Activated naive CD4-positive, alpha-beta T cell treated with anti-CD3 and anti-CD28 coated beads for 36 hours (primary cell): ENCODE measurements around the gene CD47. TPM values are rescaled to one million over a fixed set of nuclear protein-coding genes. Genes with fewer than 3 reads are reported as not detected.

ENCODE experiments used
- CTCF ChIA-PET: fragments of 350-600 bp; sonication (Branson Sonifier 250); formaldehyde crosslinking; loops from one replicate; lab custom pipeline; 2021; ENCODE audit warnings: antibody characterized with exemption; lab: Charles Lee
- DNase-seq: peaks from one replicate; pipeline ENCODE4 v3.0.0-alpha.2; 2020
- H3K27ac Mint-ChIP-seq: one replicate; pipeline ENCODE4 v1.8.0; 2021; ENCODE audit warnings: mild to moderate bottlenecking, mixed read lengths
- H3K27me3 Mint-ChIP-seq: one replicate; pipeline ENCODE4 v1.8.0; 2021; ENCODE audit warnings: low read depth, mixed read lengths
- H3K36me3 Mint-ChIP-seq: one replicate; pipeline ENCODE4 v1.8.0; 2021; ENCODE audit warnings: low read depth, mixed read lengths
- H3K4me1 Mint-ChIP-seq: one replicate; pipeline ENCODE4 v1.8.0; 2021; ENCODE audit warnings: low read depth, mixed read lengths
- H3K4me3 Mint-ChIP-seq: one replicate; pipeline ENCODE4 v1.8.0; 2021; ENCODE audit warnings: mild to moderate bottlenecking, moderate library complexity, mixed read lengths
- H3K9me3 Mint-ChIP-seq: one replicate; pipeline ENCODE4 v1.8.0; 2021; ENCODE audit warnings: mixed read lengths
- intact Hi-C: fragments of 100-400 bp; cut with micrococcal nuclease; formaldehyde crosslinking; loops from one replicate; pipeline ENCODE4 v1.15.1; 2023
- total RNA-seq, 2 experiments: library from RNA; stranded (reverse); gene quantifications; one replicate each; pipeline ENCODE4 v1.2.3, GENCODE V29; 2021

CD47 gene
- total RNA-seq, 2 experiments from 2014 or later, result 60.2 to 63.7 TPM

DNA sequence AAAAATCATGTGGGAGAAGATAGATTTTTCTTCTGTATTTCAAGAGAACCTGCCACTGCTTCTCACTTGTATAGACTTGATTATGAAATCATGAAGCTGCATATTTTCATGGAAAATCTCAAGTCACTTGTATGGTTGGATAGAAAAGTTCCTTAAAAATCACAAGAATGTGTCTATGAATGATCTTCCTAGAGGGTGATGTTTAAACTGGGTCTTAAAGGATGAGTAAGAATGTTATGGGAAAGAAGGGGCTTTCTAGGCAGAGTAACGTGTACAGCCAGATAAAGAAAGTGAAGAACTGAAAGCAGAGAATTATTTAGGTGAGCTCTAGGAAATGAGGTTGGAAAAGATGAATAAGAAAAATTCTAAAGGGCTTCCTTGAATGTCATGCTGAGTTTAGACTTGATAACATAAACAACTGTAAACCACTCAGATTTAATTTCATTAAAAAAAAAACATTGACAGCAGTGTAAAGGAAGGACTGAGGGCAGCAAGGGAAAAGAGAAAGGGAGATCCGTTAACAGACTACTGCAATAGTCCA is 5.0 kb downstream of the CD47 start:
- CTCF ChIA-PET, result interaction anchor here (0.6 kb wide), 1 partner anchor 202 kb away, joined by 3 read pairs; no protein-coding TSS in a partner anchor
- Mint-ChIP-seq H3K36me3 (peaks cover 4% of the 10 kb centered on the region), H3K9me3 (no peaks in the 10 kb centered on the region), H3K4me1 (peaks cover 16% of the 10 kb centered on the region), H3K27ac (no peak overlapping the region), H3K4me3 (no peak overlapping the region), H3K27me3 (no peaks in the 10 kb centered on the region)
- intact Hi-C loops, result loop anchor here (10.0 kb wide), 1 partner anchor 1911 kb away; no protein-coding TSS in a partner anchor
- no peak for DNase-seq

DNA sequence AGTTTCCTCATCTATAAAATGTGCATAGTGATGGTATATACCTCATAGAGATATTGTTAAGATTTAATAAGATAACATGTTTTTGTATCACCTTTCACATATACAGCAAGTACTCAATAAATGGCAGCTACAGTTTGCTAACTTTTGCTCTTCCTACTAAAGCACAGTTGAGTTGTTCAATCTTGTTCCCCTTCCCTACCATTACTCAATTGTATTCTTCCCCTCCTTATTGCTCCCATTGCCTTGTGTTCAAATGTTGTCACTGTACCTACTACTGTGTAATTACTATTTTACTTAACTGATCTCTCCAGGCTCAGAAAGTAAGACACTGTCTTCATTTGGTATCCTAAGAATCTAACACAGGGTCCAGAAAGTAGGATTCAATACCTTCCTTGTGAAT is 5.5 kb downstream of the CD47 start:
- Mint-ChIP-seq H3K27ac (no peak overlapping the region), H3K36me3 (peaks cover 3% of the 10 kb centered on the region), H3K9me3 (no peaks in the 10 kb centered on the region), H3K4me3 (no peak overlapping the region), H3K27me3 (no peaks in the 10 kb centered on the region), H3K4me1 (peaks cover 21% of the 10 kb centered on the region)
- no peak for DNase-seq
- intact Hi-C loops, result loop anchor here (10.0 kb wide), 1 partner anchor 1911 kb away; no protein-coding TSS in a partner anchor
- CTCF ChIA-PET, result interaction anchor here (0.6 kb wide), 1 partner anchor 203 kb away, joined by 3 read pairs; no protein-coding TSS in a partner anchor

DNA sequence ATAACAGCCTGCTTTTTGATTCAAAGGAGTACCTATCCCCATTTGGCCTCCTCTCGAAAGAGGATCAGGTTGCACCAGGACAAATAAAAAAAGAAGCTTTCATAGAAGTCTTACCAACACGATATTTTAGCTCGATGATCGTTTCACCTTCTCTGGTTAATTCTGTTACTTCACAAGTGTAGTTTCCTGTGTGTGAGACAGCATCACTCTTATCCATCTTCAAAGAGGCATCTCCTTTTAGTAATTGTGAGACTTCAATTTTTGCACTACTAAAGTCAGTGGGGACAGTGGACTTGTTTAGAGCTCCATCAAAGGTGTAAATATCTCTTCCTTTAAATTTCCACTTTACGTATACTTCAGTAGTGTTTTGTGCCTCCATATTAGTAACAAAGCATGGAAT is 11.0 kb downstream of the CD47 start:
- Mint-ChIP-seq H3K27me3 (no peaks in the 10 kb centered on the region), H3K36me3 (peaks cover 24% of the 10 kb centered on the region), H3K4me1 (peaks cover 67% of the 10 kb centered on the region), H3K27ac (peak overlapping the region; percentile 2), H3K4me3 (no peak overlapping the region), H3K9me3 (no peaks in the 10 kb centered on the region)
- intact Hi-C loops, result loop anchor here (1.0 to 10.0 kb wide), 3 partner anchors 8 to 1905 kb away; no protein-coding TSS in a partner anchor
- DNase-seq, result no peak
- CTCF ChIA-PET, result interaction anchor here (0.6 to 1.4 kb wide), 5 partner anchors 26 to 145 kb away, joined by 3 to 4 read pairs (median 3); no protein-coding TSS in a partner anchor

- no peaks in the 10 kb centered on the region for H3K9me3 Mint-ChIP-seq
- H3K27ac Mint-ChIP-seq, result no peak overlapping the region
- intact Hi-C loops, result no loop called here
- H3K27me3 Mint-ChIP-seq, result no peaks in the 10 kb centered on the region
- CTCF ChIA-PET, result interaction anchor here (1.2 to 1.4 kb wide), 2 partner anchors 27 to 140 kb away, joined by 3 read pairs; no protein-coding TSS in a partner anchor
- DNase-seq, result no peak
- H3K4me1 Mint-ChIP-seq, result peaks cover 72% of the 10 kb centered on the region
- H3K4me3 Mint-ChIP-seq, result no peak overlapping the region
- peaks cover 25% of the 10 kb centered on the region for H3K36me3 Mint-ChIP-seq
Observed at GRCh38 chr3:108079043-108079442, 11.8 kb downstream of the CD47 start.

DNA sequence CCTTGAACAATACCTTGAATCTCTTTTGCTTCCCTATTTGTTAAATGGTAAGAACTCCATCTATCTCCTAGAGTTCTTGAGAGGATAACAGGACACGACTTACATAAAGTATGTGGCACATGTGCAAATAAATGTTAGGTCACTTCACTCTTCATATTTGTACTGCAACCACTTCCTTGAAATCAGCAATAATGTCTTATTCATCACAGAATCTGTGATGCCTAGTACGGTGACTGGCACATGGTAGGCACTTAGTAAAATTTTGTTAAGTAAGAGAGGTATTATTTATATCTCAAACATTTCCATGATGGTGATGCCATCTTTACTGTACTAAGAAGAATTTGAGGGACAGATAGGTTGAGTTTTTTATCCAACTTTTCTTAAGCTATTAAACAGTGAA is 14.3 kb downstream of the CD47 start:
- Mint-ChIP-seq H3K4me1 (peaks cover 83% of the 10 kb centered on the region), H3K4me3 (no peak overlapping the region), H3K36me3 (peaks cover 30% of the 10 kb centered on the region), H3K27me3 (no peaks in the 10 kb centered on the region), H3K27ac (no peak overlapping the region), H3K9me3 (no peaks in the 10 kb centered on the region)
- CTCF ChIA-PET, result no interaction called here
- DNase-seq, result no peak
- intact Hi-C loops, result no loop called here

DNA sequence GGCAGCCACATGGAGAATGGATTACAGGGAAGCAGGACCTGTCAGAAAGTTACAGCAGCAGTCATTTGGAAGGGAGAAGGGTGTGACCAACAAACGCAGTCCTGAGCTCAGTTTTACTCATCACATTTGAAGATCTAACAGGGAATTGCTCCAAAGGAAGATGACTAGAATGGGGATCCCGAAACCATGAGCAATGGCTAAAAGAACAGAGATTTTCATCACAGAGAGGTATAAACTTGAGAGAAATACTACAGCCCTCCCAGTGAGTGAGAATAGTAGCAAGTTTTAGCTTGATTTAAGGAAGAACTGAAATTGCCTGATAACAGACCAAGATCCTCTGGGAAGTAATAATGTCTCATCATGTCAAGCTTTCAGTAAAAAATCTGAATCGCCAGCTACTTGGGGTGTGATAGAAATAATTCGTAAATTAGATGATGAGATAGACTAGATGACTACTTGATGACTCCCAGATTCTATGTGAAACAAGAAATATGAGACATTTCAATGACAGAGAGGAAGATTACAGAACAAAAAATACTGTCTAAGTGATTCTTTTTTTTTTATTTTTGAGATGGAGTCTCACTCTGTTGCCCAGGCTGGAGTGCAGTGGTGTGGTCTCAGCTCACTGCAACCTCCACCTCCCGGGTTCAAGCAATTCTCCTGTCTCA is 16.9 kb downstream of the CD47 start:
- Mint-ChIP-seq H3K4me1 (peaks cover 77% of the 10 kb centered on the region), H3K9me3 (no peaks in the 10 kb centered on the region), H3K27ac (peak overlapping the region; percentile 32), H3K4me3 (no peak overlapping the region), H3K36me3 (peaks cover 27% of the 10 kb centered on the region), H3K27me3 (no peaks in the 10 kb centered on the region)
- intact Hi-C loops, result no loop called here
- CTCF ChIA-PET, result interaction anchor here (0.7 to 1.4 kb wide), 3 partner anchors 27 to 245 kb away, joined by 5 to 7 read pairs (median 7); no protein-coding TSS in a partner anchor
- DNase-seq, result no peak

DNA sequence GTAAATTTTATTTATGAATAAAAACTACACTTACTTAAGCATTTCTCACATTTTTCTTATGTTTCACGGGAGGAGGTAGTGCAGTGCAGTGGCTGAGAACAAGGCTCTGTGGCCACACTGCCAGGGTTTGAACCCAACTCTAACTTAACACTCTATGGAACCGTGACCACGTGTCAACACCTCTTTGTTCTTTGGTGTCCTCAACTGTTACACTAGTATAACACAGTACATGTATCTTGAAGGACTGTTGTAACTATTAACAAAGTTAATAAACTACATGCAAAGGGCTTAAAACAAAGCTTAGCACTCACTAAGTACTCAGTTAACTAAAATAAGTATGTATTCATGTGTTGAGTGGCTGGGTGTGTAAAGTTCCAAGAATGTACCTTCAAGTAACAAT is 19.5 kb downstream of the CD47 start:
- CTCF ChIA-PET, result no interaction called here
- H3K27ac Mint-ChIP-seq, result no peak overlapping the region
- intact Hi-C loops, result no loop called here
- H3K36me3 Mint-ChIP-seq, result peaks cover 18% of the 10 kb centered on the region
- no peak overlapping the region for H3K4me3 Mint-ChIP-seq
- no peaks in the 10 kb centered on the region for H3K9me3 Mint-ChIP-seq
- H3K27me3 Mint-ChIP-seq, result no peaks in the 10 kb centered on the region
- peak; percentile 9 for DNase-seq
- peaks cover 79% of the 10 kb centered on the region for H3K4me1 Mint-ChIP-seq

GRCh38 chr3:108070356-108070755 is 20.5 kb downstream of the CD47 start:
- Mint-ChIP-seq H3K36me3 (peaks cover 25% of the 10 kb centered on the region), H3K27me3 (no peaks in the 10 kb centered on the region), H3K4me3 (no peak overlapping the region), H3K4me1 (peaks cover 79% of the 10 kb centered on the region), H3K9me3 (no peaks in the 10 kb centered on the region), H3K27ac (no peak overlapping the region)
- CTCF ChIA-PET, result no interaction called here
- intact Hi-C loops, result no loop called here
- no peak for DNase-seq

DNA sequence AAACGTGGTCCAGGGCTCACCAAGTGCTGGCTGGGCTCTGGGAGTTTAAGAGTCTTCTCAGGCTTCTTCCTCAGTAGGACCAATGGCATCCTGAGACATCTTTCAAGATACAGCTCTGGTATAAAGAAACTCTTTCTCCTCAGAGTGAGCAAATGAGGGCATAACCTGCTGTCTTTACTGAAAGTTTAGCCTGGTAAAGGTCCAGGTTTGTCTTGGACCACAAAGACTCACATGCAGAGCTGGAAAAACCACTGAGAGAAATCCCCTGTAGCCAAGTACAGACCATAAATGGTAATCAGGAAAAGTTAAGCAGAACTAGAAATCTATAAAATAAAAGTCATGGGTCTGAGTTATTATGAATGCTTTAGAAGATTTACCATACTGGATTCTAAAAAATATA is 23.1 kb downstream of the CD47 start:
- no peak overlapping the region for H3K4me3 Mint-ChIP-seq
- peaks cover 27% of the 10 kb centered on the region for H3K36me3 Mint-ChIP-seq
- intact Hi-C loops, result no loop called here
- no peaks in the 10 kb centered on the region for H3K9me3 Mint-ChIP-seq
- DNase-seq, result no peak
- CTCF ChIA-PET, result interaction anchor here (0.9 kb wide), 1 partner anchor 140 kb away, joined by 3 read pairs; no protein-coding TSS in a partner anchor
- H3K4me1 Mint-ChIP-seq, result peaks cover 75% of the 10 kb centered on the region
- no peak overlapping the region for H3K27ac Mint-ChIP-seq
- H3K27me3 Mint-ChIP-seq, result no peaks in the 10 kb centered on the region

GRCh38 chr3:108065096-108065495 is 25.7 kb downstream of the CD47 start:
- H3K9me3 Mint-ChIP-seq, result no peaks in the 10 kb centered on the region
- H3K27ac Mint-ChIP-seq, result no peak overlapping the region
- no peak for DNase-seq
- intact Hi-C loops, result no loop called here
- H3K27me3 Mint-ChIP-seq, result no peaks in the 10 kb centered on the region
- peaks cover 34% of the 10 kb centered on the region for H3K36me3 Mint-ChIP-seq
- CTCF ChIA-PET, result no interaction called here
- H3K4me3 Mint-ChIP-seq, result no peak overlapping the region
- peaks cover 71% of the 10 kb centered on the region for H3K4me1 Mint-ChIP-seq

DNA sequence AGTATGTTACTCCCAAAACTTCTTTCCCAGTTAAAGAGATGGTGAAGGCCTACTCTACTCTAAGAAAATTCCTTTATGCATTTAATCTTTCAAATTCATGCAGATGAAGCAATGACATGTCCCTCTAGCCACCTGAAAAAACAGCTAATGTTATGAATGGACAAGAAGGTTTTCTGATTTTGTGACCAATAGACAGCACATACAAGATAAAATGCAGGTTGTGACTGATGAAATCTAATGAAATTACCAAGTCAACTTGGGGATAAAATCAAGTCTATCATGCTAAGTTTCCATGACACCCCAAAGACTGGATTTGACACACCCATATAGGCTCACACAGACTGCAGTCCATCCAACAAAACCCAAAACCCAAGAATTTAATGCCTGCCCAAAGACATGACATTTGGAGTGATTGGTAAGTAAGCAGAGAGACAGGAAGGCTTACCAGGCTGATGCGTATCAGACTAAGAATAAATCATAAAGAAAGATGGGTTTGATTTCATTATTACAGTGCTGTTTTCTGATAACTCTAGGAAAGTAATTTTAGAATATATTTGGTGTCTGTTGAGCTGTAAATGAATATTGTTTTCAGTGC is 26.4 kb downstream of the CD47 start:
- H3K27me3 Mint-ChIP-seq, result no peaks in the 10 kb centered on the region
- H3K9me3 Mint-ChIP-seq, result no peaks in the 10 kb centered on the region
- H3K4me3 Mint-ChIP-seq, result no peak overlapping the region
- DNase-seq, result no peak
- peaks cover 40% of the 10 kb centered on the region for H3K36me3 Mint-ChIP-seq
- peak overlapping the region; percentile 9 for H3K27ac Mint-ChIP-seq
- intact Hi-C loops, result loop anchor here (5.0 kb wide), 1 partner anchor 122 kb away; no protein-coding TSS in a partner anchor
- peaks cover 70% of the 10 kb centered on the region for H3K4me1 Mint-ChIP-seq
- CTCF ChIA-PET, result no interaction called here

DNA sequence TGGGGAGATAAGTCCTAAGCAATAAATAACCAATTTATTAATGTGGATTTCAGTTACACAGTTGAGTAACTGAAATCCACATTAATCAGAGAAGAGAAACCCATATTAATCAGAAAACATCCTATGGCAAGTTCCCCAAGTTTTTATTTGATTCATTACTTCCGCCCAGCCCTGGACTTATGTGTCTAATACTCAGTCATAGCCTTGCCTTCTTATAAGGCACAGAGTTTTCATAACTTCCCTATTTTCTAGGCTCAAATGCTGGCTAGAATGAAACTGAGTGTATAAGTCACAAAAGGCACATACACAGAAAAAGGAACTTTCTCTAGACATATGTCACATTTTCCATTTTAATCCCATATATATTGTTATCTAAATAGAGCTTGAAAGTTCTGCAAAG is 28.8 kb downstream of the CD47 start:
- Mint-ChIP-seq H3K4me1 (peaks cover 59% of the 10 kb centered on the region), H3K27ac (no peak overlapping the region), H3K36me3 (peaks cover 45% of the 10 kb centered on the region), H3K9me3 (no peaks in the 10 kb centered on the region), H3K4me3 (no peak overlapping the region), H3K27me3 (no peaks in the 10 kb centered on the region)
- CTCF ChIA-PET, result no interaction called here
- no peak for DNase-seq
- intact Hi-C loops, result loop anchor here (5.0 kb wide), 1 partner anchor 120 kb away; no protein-coding TSS in a partner anchor
